ENCODE data around the gene PIK3R3. TPM values are rescaled to one million over a fixed set of nuclear protein-coding genes. Genes with fewer than 3 reads are reported as not detected.
A peak's percentile ranks its signal among the peaks of the same experiment; 100 is the strongest.

The PIK3R3 gene
- total and polyA plus RNA-seq, 2 experiments from 2014 or later: 1.6 to 1.9 TPM

- no peak overlapping the region for H3K9ac ChIP-seq
- no peak for DNase-seq
- H2AFZ ChIP-seq: no peak overlapping the region
- no peaks in the 10 kb centered on the region for H3K9me3 ChIP-seq (ENCODE audit: low read depth)
- H3K27ac ChIP-seq: no peak overlapping the region
- H3K9me2 ChIP-seq (ENCODE audit: insufficient read depth): no peaks in the 10 kb centered on the region
- H3F3A ChIP-seq (ENCODE audit: insufficient read depth): no peaks in the 10 kb centered on the region
- H3K4me1 ChIP-seq (ENCODE audit: insufficient read depth): peaks cover 23% of the 10 kb centered on the region
- peaks cover 4% of the 10 kb centered on the region; the same call in 1 of the 2 replicates for H3K27me3 ChIP-seq (replicated peaks; ENCODE audit: insufficient read depth)
- no peaks in the 10 kb centered on the region for H3K36me3 ChIP-seq (ENCODE audit: low read depth)
- no peaks in the 10 kb centered on the region for H4K20me1 ChIP-seq (ENCODE audit: insufficient read depth)
- in situ Hi-C loops (cut with MboI): no loop called here
- WGBS, 2 experiments (ENCODE audit: low coverage in 1 of 2, low lambda C conversion rate in 2 of 2, missing lambda C conversion rate in 2 of 2): 79 to 89% methylated on average over 8 of the region's 8 CpGs
- H3K79me2 ChIP-seq (ENCODE audit: insufficient read depth): no peaks in the 10 kb centered on the region
- no peak overlapping the region for H3K4me2 ChIP-seq (ENCODE audit: unreplicated experiment)
- H3K4me3 ChIP-seq: no peak overlapping the region
- TF ChIP-seq EZH2 (IDR thresholded peaks at IDR 0.05; ENCODE audit: insufficient read depth, poor library complexity, severe bottlenecking): no peak
- TF ChIP-seq EZH2phosphoT487 (IDR thresholded peaks at IDR 0.05; ENCODE audit: insufficient read depth, low read depth): no peak
These were observed 38.9 kb upstream of the PIK3R3 start for GRCh38 chr1:46171351-46171750.

GRCh38 chr1:46169811-46170454 lies 37.5 kb upstream of the PIK3R3 start:
- in situ Hi-C loops (cut with MboI): no loop called here
- Histone ChIP-seq H2AFZ (no peak overlapping the region), H3K9ac (no peak overlapping the region), H3K36me3 (ENCODE audit: low read depth) (no peaks in the 10 kb centered on the region), H3K27ac (no peak overlapping the region), H3K4me3 (no peak overlapping the region), H4K20me1 (ENCODE audit: insufficient read depth) (no peaks in the 10 kb centered on the region), H3K9me3 (ENCODE audit: low read depth) (no peaks in the 10 kb centered on the region), H3F3A (ENCODE audit: insufficient read depth) (no peaks in the 10 kb centered on the region), H3K9me2 (ENCODE audit: insufficient read depth) (no peaks in the 10 kb centered on the region), H3K4me1 (ENCODE audit: insufficient read depth) (peaks cover 17% of the 10 kb centered on the region), H3K79me2 (ENCODE audit: insufficient read depth) (no peaks in the 10 kb centered on the region), H3K27me3 (replicated peaks; ENCODE audit: insufficient read depth) (peaks cover 4% of the 10 kb centered on the region; the same call in 1 of the 2 replicates), H3K4me2 (ENCODE audit: unreplicated experiment) (no peak overlapping the region)
- TF ChIP-seq EZH2 (IDR thresholded peaks at IDR 0.05; ENCODE audit: insufficient read depth, poor library complexity, severe bottlenecking): no peak
- TF ChIP-seq EZH2phosphoT487 (IDR thresholded peaks at IDR 0.05; ENCODE audit: insufficient read depth, low read depth): no peak
- DNase-seq: no peak
- WGBS, 2 experiments (ENCODE audit: low coverage in 1 of 2, low lambda C conversion rate in 2 of 2, missing lambda C conversion rate in 2 of 2): 79 to 81% methylated on average over 3 of the region's 3 CpGs

GRCh38 chr1:46168477-46168876 lies 36.0 kb upstream of the PIK3R3 start:
- Histone ChIP-seq H3K9me2 (ENCODE audit: insufficient read depth) (no peaks in the 10 kb centered on the region), H3K9ac (no peak overlapping the region), H3K4me3 (no peak overlapping the region), H3F3A (ENCODE audit: insufficient read depth) (no peaks in the 10 kb centered on the region), H3K9me3 (ENCODE audit: low read depth) (no peaks in the 10 kb centered on the region), H3K27ac (no peak overlapping the region), H2AFZ (no peak overlapping the region), H3K79me2 (ENCODE audit: insufficient read depth) (no peaks in the 10 kb centered on the region), H3K27me3 (replicated peaks; ENCODE audit: insufficient read depth) (peaks cover 4% of the 10 kb centered on the region), H3K4me1 (ENCODE audit: insufficient read depth) (peaks cover 2% of the 10 kb centered on the region; the same call in 1 of the 2 replicates), H3K4me2 (ENCODE audit: unreplicated experiment) (no peak overlapping the region), H3K36me3 (ENCODE audit: low read depth) (no peaks in the 10 kb centered on the region), H4K20me1 (ENCODE audit: insufficient read depth) (no peaks in the 10 kb centered on the region)
- WGBS, 2 experiments (ENCODE audit: low coverage in 1 of 2, low lambda C conversion rate in 2 of 2, missing lambda C conversion rate in 2 of 2): 43 to 60% methylated on average over 1 of the region's 1 CpG
- in situ Hi-C loops (cut with MboI): no loop called here
- no peak for TF ChIP-seq EZH2phosphoT487 (IDR thresholded peaks at IDR 0.05; ENCODE audit: insufficient read depth, low read depth)
- no peak for TF ChIP-seq EZH2 (IDR thresholded peaks at IDR 0.05; ENCODE audit: insufficient read depth, poor library complexity, severe bottlenecking)
- no peak for DNase-seq

- Histone ChIP-seq H3K4me2 (ENCODE audit: unreplicated experiment) (peak overlapping the region; percentile 85), H3K9me3 (ENCODE audit: low read depth) (no peaks in the 10 kb centered on the region), H3K9me2 (ENCODE audit: insufficient read depth) (no peaks in the 10 kb centered on the region), H3K27ac (no peak overlapping the region), H3K4me1 (ENCODE audit: insufficient read depth) (no peaks in the 10 kb centered on the region; the same call in 1 of the 2 replicates), H3F3A (ENCODE audit: insufficient read depth) (no peaks in the 10 kb centered on the region), H3K79me2 (ENCODE audit: insufficient read depth) (no peaks in the 10 kb centered on the region), H3K27me3 (replicated peaks; ENCODE audit: insufficient read depth) (peaks cover 4% of the 10 kb centered on the region), H3K36me3 (ENCODE audit: low read depth) (no peaks in the 10 kb centered on the region), H4K20me1 (ENCODE audit: insufficient read depth) (no peaks in the 10 kb centered on the region), H2AFZ (peak overlapping the region; percentile 86), H3K9ac (0 out of 2 replicates have a peak overlapping the region, but pooled peaks have one; percentile 35), H3K4me3 (peak overlapping the region; percentile 67)
- DNase-seq: peak; percentile 45
- in situ Hi-C loops (cut with MboI): no loop called here
- 23 to 24% methylated on average over 45 to 47 of the region's 47 CpGs for WGBS, 2 experiments (ENCODE audit: low coverage in 1 of 2, low lambda C conversion rate in 2 of 2, missing lambda C conversion rate in 2 of 2)
- TF ChIP-seq EZH2 (IDR thresholded peaks at IDR 0.05; ENCODE audit: insufficient read depth, poor library complexity, severe bottlenecking) (peak; percentile 55), EZH2phosphoT487 (IDR thresholded peaks at IDR 0.05; ENCODE audit: insufficient read depth, low read depth) (no peak)
These were observed 34.4 kb upstream of the PIK3R3 start for GRCh38 chr1:46166521-46167462.

Data from GM23248 (cell line).